GM21528 (cell line): ENCODE measurements around the gene CENPA.
"Not testable (repeated sequence)": the region's sequence is repeated elsewhere in the genome, so short reads cannot be mapped to it uniquely, and the experiment has no call there.

Experiments
- ATAC-seq: cut with Tn5 transposase; IDR thresholded peaks from one replicate; pipeline ENCODE4 v1.9.1; 2021; ENCODE audit warnings: mild to moderate bottlenecking, moderate library complexity; ENCODE audit not compliant: unreplicated experiment, low FRiP score

The CENPA gene

GRCh38 chr2:26784570-26785234 lies 1.2 kb upstream of the CENPA start:
- no peak for ATAC-seq

GRCh38 chr2:26786207-26787028 lies 562 bp downstream of the CENPA start:
- peak; percentile 24 for ATAC-seq

GRCh38 chr2:26792720-26793119 lies 6.9 kb downstream of the CENPA start:
- ATAC-seq: no peak

GRCh38 chr2:26793518-26793917 lies 7.7 kb downstream of the CENPA start:
- no peak for ATAC-seq

GRCh38 chr2:26795135-26795534 lies 9.3 kb downstream of the CENPA start:
- ATAC-seq: not testable (repeated sequence)

GRCh38 chr2:26801328-26801727 lies 15.5 kb downstream of the CENPA start:
- ATAC-seq: no peak

- no peak for ATAC-seq
Observed at GRCh38 chr2:26801796-26802195, 15.9 kb downstream of the CENPA start.

GRCh38 chr2:26805241-26805676 lies 19.4 kb downstream of the CENPA start:
- ATAC-seq: no peak

GRCh38 chr2:26807788-26808460 lies 22.1 kb downstream of the CENPA start:
- no peak for ATAC-seq

- ATAC-seq: no peak
Observed at GRCh38 chr2:26809211-26809610, 23.4 kb downstream of the CENPA start.

GRCh38 chr2:26809876-26810577 lies 24.2 kb downstream of the CENPA start:
- ATAC-seq: no peak

- no peak for ATAC-seq
Observed at GRCh38 chr2:26811261-26811660, 25.4 kb downstream of the CENPA start.

- no peak for ATAC-seq
Observed at GRCh38 chr2:26811791-26812694, 26.2 kb downstream of the CENPA start.

GRCh38 chr2:26812731-26813130 lies 26.9 kb downstream of the CENPA start:
- no peak for ATAC-seq

- not testable (repeated sequence) for ATAC-seq
Observed at GRCh38 chr2:26814072-26814765, 28.4 kb downstream of the CENPA start.

- no peak for ATAC-seq
Observed at GRCh38 chr2:26816893-26817292, 31.0 kb downstream of the CENPA start.

GRCh38 chr2:26818255-26818654 lies 32.4 kb downstream of the CENPA start:
- ATAC-seq: no peak

GRCh38 chr2:26818972-26819371 lies 33.1 kb downstream of the CENPA start:
- ATAC-seq: no peak

- no peak for ATAC-seq
Observed at GRCh38 chr2:26820932-26821331, 35.1 kb downstream of the CENPA start.
